ENCODE measurements around the gene NPR3.

The NPR3 gene

GRCh38 chr5:32692036-32692746, 18.9 kb upstream of the NPR3 start:
- no peaks in the 10 kb centered on the region for H3K9me3 ChIP-seq (ENCODE audit: control insufficient read depth, low read length)
- H3K27ac ChIP-seq: no peak overlapping the region
- H3K36me3 ChIP-seq (ENCODE audit: control insufficient read depth, insufficient read depth, low read length): no peaks in the 10 kb centered on the region
- no peak overlapping the region for H2AFZ ChIP-seq
- H3K79me2 ChIP-seq: no peaks in the 10 kb centered on the region
- TF ChIP-seq CTCF (IDR thresholded peaks at IDR 0.05): no peak
- H3K4me3 ChIP-seq (ENCODE audit: low read depth, low read length): no peak overlapping the region
- H3K4me1 ChIP-seq: no peaks in the 10 kb centered on the region
- no peak overlapping the region for H3K9ac ChIP-seq
- no peaks in the 10 kb centered on the region for H3K27me3 ChIP-seq (ENCODE audit: control insufficient read depth, insufficient read depth, low read length)
- no peak overlapping the region for H3K4me2 ChIP-seq (ENCODE audit: low read length)

GRCh38 chr5:32703957-32704356, 7.2 kb upstream of the NPR3 start:
- no peaks in the 10 kb centered on the region for H3K9me3 ChIP-seq (ENCODE audit: control insufficient read depth, low read length)
- H3K4me3 ChIP-seq (ENCODE audit: low read depth, low read length): no peak overlapping the region
- no peak overlapping the region for H3K9ac ChIP-seq
- no peaks in the 10 kb centered on the region for H3K36me3 ChIP-seq (ENCODE audit: control insufficient read depth, insufficient read depth, low read length)
- no peak overlapping the region for H3K4me2 ChIP-seq (ENCODE audit: low read length)
- H3K27me3 ChIP-seq (ENCODE audit: control insufficient read depth, insufficient read depth, low read length): no peaks in the 10 kb centered on the region
- no peak for TF ChIP-seq CTCF (IDR thresholded peaks at IDR 0.05)
- H2AFZ ChIP-seq: no peak overlapping the region
- H3K27ac ChIP-seq: no peak overlapping the region
- no peaks in the 10 kb centered on the region for H3K79me2 ChIP-seq
- no peaks in the 10 kb centered on the region for H3K4me1 ChIP-seq

GRCh38 chr5:32707418-32707997, 3.6 kb upstream of the NPR3 start:
- Histone ChIP-seq H2AFZ (no peak overlapping the region), H3K79me2 (no peaks in the 10 kb centered on the region), H3K9ac (no peak overlapping the region), H3K4me1 (no peaks in the 10 kb centered on the region), H3K27me3 (ENCODE audit: control insufficient read depth, insufficient read depth, low read length) (no peaks in the 10 kb centered on the region), H3K36me3 (ENCODE audit: control insufficient read depth, insufficient read depth, low read length) (no peaks in the 10 kb centered on the region), H3K4me3 (ENCODE audit: low read depth, low read length) (no peak overlapping the region), H3K4me2 (ENCODE audit: low read length) (no peak overlapping the region), H3K9me3 (ENCODE audit: control insufficient read depth, low read length) (no peaks in the 10 kb centered on the region), H3K27ac (no peak overlapping the region)
- TF ChIP-seq CTCF (IDR thresholded peaks at IDR 0.05): no peak

- H3K36me3 ChIP-seq (ENCODE audit: control insufficient read depth, insufficient read depth, low read length): no peaks in the 10 kb centered on the region
- H3K27me3 ChIP-seq (ENCODE audit: control insufficient read depth, insufficient read depth, low read length): no peaks in the 10 kb centered on the region
Measured at GRCh38 chr5:32708949-32709348, 2.2 kb upstream of the NPR3 start.

More at GRCh38 chr5:32708949-32709348, 2.2 kb upstream of the NPR3 start:
- Histone ChIP-seq H2AFZ (no peak overlapping the region), H3K27ac (no peak overlapping the region), H3K9me3 (ENCODE audit: control insufficient read depth, low read length) (no peaks in the 10 kb centered on the region), H3K79me2 (no peaks in the 10 kb centered on the region), H3K9ac (no peak overlapping the region), H3K4me1 (no peaks in the 10 kb centered on the region), H3K4me3 (ENCODE audit: low read depth, low read length) (no peak overlapping the region), H3K4me2 (ENCODE audit: low read length) (no peak overlapping the region)
- TF ChIP-seq CTCF (IDR thresholded peaks at IDR 0.05): no peak
